GM21786 (cell line): ENCODE measurements around the gene TTC5.
A peak's percentile ranks its signal among the peaks of the same experiment; 100 is the strongest.
"Not testable (repeated sequence)": the region's sequence is repeated elsewhere in the genome, so short reads cannot be mapped to it uniquely, and the experiment has no call there.

Experiments
- ATAC-seq: cut with Tn5 transposase; IDR thresholded peaks from one replicate; pipeline ENCODE4 v1.9.1; 2021; ENCODE audit not compliant: unreplicated experiment

The TTC5 gene

DNA sequence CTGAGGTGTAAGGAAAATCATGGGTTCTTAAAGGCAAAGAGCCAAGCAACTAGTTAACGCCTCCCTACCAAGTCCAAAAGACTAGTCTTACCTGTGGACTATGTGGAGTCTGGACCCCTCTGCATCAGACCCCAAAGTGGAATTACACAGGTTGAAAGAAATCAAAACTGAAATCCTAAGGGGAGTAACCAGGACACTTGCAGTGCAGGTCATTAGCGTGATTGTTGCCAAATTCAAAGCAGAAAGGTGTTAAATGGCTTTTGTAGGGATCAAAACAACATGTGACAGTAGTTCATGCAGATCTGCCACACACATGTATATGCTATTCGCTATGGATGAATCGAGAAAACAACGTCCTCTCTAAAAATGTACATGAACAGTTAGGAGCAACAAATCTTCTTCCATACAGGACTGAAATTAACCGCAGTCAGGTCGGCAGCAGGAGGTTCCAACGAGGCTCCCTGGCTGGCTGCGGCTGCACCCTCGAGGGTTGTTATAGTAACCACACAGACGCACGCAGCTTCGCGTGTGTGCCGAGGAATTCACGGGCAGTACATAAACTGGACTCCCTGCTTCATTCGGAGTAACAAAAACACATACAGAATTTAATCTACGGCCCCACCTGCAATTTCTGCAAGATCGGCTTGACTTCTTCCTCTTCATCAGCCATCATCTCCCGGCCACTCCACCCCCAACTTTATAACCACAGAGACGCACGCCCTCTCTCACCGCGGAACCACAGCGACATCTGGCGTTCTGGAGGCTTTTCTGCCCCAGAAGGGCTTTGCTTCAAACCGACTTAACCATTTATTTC lies at the start of gene TTC5:
TSS of gene TTC5 (minus strand) at position 687 of the 814 bp plus-strand sequence. CDS start at position 673, 14 bp downstream.
- ATAC-seq: peak; percentile 94

- no peak for ATAC-seq
Observed at GRCh38 chr14:20350860-20351259, 45.1 kb upstream of the TTC5 start.

DNA sequence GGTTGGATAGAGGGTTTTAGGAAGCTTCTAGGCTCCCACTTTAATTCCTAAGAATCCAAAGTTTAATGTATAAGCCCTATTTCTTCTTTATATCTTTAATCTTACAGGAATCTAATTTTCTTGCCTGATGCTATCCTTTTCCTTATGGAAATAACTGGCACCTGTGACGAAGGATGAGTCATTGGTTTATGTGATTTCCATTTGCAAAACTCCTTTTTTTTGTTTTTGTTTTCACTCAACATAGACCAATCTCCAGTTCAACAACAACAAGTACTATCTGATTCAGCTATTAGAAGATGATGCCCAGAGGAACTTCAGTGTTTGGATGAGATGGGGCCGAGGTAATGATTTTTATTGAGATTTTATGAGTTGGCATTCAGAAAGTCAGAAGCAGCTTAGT lies 44.5 kb upstream of the TTC5 start:
- ATAC-seq: no peak

DNA sequence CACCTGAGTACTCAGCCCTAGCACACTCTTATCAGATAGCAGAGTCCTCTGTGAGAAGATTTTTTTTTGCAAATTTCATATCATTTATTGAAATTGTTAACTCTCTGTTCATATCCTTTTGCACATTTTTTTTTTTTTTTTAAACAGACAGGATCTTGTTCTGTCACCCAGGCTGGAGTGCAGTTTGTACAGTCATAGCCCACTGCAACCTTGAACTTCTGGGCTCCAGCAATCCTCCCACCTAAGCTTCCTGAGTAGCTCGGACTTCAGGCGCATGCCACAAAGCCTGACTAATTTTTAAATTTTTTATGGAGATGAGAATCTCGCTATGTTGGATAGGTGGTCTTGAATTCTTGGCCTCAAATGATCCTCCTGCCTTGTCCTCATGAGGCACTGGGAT lies 42.0 kb upstream of the TTC5 start:
- ATAC-seq: no peak

- ATAC-seq: no peak
Observed at GRCh38 chr14:20346713-20347112, 41.0 kb upstream of the TTC5 start.

GRCh38 chr14:20345366-20345765 lies 39.6 kb upstream of the TTC5 start:
- ATAC-seq: no peak

DNA sequence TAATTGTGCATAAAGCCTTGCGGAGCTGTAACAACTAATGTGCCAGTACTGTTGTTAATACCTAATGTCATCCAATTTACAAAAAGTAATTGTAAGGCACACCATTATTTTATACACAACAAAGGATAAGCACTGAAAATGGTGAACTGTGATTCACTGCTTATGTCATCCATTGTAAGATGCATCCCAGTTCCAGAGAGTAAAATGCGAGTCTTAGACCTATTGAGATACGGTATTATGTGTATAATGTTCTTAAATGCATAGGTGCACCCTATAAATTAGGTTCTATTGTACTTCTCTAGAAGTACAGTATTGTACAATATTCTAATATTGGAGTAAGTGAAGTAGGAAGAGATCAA lies 38.1 kb upstream of the TTC5 start:
- ATAC-seq: no peak

- ATAC-seq: peak; percentile 94
Observed at GRCh38 chr14:20343092-20343861, 37.5 kb upstream of the TTC5 start, which contains the start of gene PARP2. Gene PARP2, plus strand, starts transcription at chr14:20343635. Its CDS starts 7 bp downstream, at chr14:20343642.

GRCh38 chr14:20341646-20342045 lies 35.9 kb upstream of the TTC5 start:
- ATAC-seq: no peak

DNA sequence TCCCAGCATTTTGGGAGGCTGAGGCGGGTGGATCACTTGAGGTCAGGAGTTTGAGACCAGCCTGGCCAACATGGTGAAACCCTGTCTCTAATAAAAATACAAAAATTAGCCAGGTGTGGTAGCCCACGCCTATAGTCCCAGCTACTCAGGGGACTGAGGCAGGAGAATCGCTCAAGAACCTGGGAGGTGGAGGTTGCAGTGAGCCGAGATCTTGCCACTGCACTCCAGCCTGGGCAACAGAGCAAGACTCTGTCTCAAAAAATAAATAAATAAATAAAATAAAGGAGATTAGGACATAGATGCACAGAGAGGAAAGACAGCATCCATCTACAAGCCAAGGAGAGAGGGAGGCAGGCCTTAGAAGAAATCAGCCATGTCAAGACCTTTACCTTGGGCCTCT lies 35.3 kb upstream of the TTC5 start:
- not testable (repeated sequence) for ATAC-seq

DNA sequence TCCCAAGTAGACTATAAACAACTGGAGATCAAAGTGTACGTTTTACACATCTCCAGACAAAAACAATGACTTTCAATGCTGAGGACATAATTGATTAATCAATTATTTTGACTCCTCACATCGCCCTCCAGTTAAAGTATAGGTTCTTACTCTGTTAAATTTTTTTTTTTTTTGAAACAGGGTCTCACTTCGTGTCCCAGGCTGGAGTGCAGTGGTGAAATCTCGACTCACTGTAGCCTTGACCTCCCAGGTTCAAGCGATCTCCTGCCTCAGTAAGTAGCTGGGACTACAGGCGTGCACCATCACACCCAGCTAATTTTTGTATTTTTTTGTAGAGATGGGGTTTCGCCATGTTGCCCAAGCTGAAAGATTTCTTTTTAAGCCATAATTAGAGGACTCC lies 28.3 kb upstream of the TTC5 start:
- no peak for ATAC-seq

DNA sequence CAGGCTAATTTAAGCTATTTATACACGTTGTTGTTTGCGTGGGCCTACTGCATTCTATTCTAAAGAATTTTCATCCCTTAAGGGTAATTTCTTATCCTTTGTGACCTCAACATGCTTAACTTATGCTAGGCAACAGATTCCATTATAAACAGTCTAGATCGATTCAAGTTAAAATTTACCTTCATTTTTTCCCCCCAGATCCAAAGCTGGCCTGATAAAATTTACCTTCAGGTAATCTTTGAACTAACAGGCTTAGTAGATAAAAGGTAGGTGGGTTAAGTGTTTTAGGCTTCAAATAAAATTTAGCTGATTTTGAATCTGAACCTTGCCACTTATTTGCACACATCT lies 27.7 kb upstream of the TTC5 start:
- no peak for ATAC-seq

GRCh38 chr14:20332788-20333493 lies 27.2 kb upstream of the TTC5 start, which contains the start of gene CCNB1IP1:
Gene CCNB1IP1, minus strand, starts transcription at chr14:20333279. Its CDS starts 16,756 bp downstream, at chr14:20316523.
- ATAC-seq: peak; percentile 99

DNA sequence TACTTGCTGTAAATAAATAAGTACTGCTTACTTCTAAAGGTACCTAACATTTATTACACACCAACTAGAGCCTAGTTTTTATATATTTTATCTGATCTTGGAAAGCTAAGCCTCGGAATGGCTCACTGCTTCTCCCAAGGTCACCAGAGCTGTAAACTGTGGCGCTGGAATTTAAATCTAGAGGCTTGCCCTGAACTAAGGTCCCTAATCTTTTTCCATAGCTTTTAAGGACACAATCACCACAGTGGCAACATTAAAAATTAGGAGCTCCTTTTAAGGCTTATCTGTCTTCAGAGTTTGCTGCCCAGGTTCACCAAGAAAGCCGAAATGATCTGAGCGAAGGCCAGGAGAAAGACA lies 26.7 kb upstream of the TTC5 start:
- ATAC-seq: no peak

DNA sequence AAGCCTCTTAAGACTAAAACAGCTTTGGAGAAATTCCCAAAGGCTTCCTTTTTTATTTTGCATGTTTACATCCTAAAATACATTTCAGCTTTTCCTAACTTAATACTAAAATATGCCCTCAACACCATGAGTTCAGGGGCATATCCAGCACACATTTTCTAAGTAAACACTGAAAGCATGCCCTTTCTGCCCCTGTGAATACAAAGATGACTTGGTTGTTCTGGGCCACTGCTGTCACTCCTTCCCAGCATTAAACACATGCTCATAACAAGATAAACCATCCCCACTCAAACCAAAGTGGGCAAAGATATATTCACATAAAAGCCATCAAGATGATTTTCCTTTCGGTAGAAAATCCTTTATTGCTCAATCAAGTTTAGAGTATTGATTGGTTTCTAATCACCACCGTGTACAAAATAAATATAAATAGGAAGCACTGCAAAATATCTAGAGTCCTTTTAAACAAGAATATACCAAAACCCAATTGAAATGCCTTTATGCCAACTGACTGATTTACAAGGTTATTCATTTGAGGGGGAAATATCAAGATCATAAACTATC lies 25.4 kb upstream of the TTC5 start:
- no peak for ATAC-seq

DNA sequence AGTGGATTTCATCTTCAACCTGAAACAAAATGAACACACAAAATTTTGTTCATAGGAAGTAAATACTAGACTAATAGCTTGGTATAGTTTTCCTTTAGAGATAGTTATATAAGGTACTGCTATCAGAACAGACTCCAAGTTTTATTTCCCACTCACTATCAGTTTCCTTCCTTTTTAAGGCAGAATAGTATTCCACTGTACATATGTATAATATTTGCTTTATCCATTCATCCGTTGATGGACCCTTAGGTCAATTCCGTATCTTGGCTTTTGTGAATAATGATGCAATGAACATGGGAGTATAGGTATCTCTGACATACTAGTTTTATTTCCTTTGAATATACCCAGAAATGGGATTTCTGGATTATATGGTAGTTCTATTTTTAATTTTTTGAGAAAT lies 23.6 kb upstream of the TTC5 start:
- ATAC-seq: no peak

GRCh38 chr14:20328705-20329104 lies 23.0 kb upstream of the TTC5 start:
- ATAC-seq: no peak

DNA sequence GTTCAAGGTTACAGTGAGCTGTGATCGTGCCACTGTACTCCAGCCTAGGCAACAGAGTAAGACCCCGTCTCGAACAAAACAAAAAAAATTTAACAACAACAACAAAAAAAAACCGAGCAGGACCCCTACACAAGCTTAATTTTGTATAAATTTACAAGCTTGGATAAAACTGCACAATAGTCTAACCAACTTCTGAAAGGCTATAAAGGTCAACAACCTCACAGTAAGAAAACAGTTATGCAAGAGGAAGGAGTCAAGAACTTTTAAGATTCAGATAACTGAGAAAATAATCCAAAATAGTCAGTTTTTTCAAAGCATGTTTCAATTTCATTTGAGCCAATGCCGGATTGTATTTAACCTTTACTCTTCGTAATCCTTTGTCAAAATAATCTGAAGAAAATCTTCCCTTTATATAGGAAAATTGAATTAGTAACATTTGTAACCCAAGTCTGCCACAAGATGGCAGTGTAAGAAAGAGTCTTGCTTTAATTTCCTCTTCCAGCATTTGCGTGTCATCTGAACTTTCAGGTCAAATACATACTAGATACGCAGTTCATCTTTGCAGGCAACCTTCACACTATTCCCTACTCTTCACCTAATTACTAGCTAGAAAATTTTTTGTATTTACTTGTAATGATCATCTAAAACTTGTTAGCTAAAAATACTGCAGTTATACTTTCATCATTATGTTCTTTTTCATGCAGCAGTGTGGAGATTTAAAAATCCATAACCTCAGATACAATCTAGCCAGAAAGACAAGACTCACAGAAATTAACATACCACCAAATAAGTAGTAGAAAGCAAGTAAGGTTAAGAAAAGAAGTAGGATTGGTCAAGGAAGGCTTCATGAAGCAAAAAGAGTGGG lies 21.5 kb upstream of the TTC5 start:
- peak; percentile 50 for ATAC-seq

- no peak for ATAC-seq
Observed at GRCh38 chr14:20317720-20318119, 12.0 kb upstream of the TTC5 start.

DNA sequence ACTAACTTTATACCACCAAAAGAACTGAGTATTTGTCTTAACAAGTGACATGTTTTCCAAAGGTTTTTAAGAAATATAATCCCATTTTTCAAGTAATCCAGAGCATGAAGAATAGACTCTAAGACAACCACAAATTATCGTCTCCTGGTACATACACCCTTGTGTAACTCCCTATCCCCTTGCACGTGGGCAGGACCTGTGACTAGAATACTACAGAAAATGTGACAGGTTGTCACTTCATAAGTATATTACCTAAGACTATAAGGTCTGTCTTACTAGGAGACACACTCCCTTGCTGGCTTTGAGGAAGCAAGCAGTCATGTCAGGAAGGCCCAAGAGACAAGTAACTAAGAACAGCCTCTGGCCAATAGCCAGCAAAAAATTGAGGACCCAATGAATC lies 8.3 kb upstream of the TTC5 start:
- ATAC-seq: no peak

DNA sequence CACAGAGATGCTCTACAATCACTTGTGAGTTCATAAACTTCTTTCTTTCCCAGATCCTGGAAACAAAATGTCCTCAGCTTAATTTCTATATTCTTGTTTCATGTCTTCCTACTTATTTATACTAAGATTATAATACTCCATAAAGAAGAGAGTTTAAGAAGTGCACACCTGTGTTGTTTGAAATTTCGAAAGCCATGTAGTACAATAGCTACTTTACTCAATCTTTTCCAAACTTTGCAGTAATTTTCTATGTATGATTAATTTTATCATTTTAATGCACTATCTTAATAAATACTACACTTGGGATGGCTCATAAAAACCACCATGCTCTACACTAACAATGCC lies 300 bp upstream of the TTC5 start:
- ATAC-seq: no peak
